GM23338 (cell line): ENCODE measurements around the gene KPTN. TPM values are rescaled to one million over a fixed set of nuclear protein-coding genes. Genes with fewer than 3 reads are reported as not detected.
A peak's percentile ranks its signal among the peaks of the same experiment; 100 is the strongest.

Source experiments
- ATAC-seq: fragments of 200-7000 bp; cut with Tn5 transposase; 3 replicates; pipeline ENCODE4 v1.9.1; 2020
- DNase-seq: peaks from one replicate; pipeline ENCODE4 v3.0.0-alpha.2; 2015; ENCODE audit warnings: low spot score
- H2AFZ ChIP-seq: fragments of 200-600 bp; sonication (generic); 2 replicates; pipeline ENCODE4 v1.8.0; 2016; ENCODE audit warnings: antibody characterized with exemption, mild to moderate bottlenecking, moderate library complexity
- H3F3A ChIP-seq: fragments of 200-600 bp; sonication (generic); replicated peaks from 2 replicates; pipeline ENCODE4 v1.8.0; 2017; ENCODE audit warnings: antibody characterized with exemption, mixed run types, low read depth
- H3K27ac ChIP-seq: fragments of 200-600 bp; sonication (generic); 2 replicates; pipeline ENCODE4 v1.6.1; 2016; ENCODE audit warnings: low read depth
- H3K27me3 ChIP-seq: fragments of 200-600 bp; sonication (generic); 2 replicates; pipeline ENCODE4 v1.8.0; 2016; ENCODE audit warnings: mild to moderate bottlenecking, mixed run types, moderate library complexity; ENCODE audit not compliant: insufficient read depth
- H3K36me3 ChIP-seq: fragments of 200-600 bp; sonication (generic); 2 replicates; pipeline ENCODE4 v1.8.0; 2016; ENCODE audit warnings: mild to moderate bottlenecking; ENCODE audit not compliant: insufficient read depth
- H3K4me1 ChIP-seq: fragments of 200-600 bp; sonication (generic); 2 replicates; pipeline ENCODE4 v1.8.0; 2016; ENCODE audit warnings: mild to moderate bottlenecking, moderate library complexity; ENCODE audit not compliant: insufficient read depth
- H3K4me2 ChIP-seq: fragments of 200-600 bp; sonication (generic); 2 replicates; pipeline ENCODE4 v1.7.1; 2017; ENCODE audit warnings: mixed run types
- H3K4me3 ChIP-seq: fragments of 200-600 bp; sonication (generic); 2 replicates; pipeline ENCODE4 v1.6.1; 2016; ENCODE audit warnings: mixed run types
- H3K79me2 ChIP-seq: fragments of 200-600 bp; sonication (generic); replicated peaks from 2 replicates; pipeline ENCODE4 v1.8.0; 2017; ENCODE audit warnings: mild to moderate bottlenecking; ENCODE audit not compliant: insufficient read depth
- H3K9me2 ChIP-seq: fragments of 200-600 bp; sonication (generic); 2 replicates; pipeline ENCODE4 v1.8.0; 2017; ENCODE audit not compliant: insufficient read depth
- H4K20me1 ChIP-seq: fragments of 200-600 bp; sonication (generic); replicated peaks from 2 replicates; pipeline ENCODE4 v1.8.0; 2017; ENCODE audit warnings: mild to moderate bottlenecking; ENCODE audit not compliant: insufficient read depth
- H3K27ac Mint-ChIP-seq: 2 replicates; pipeline ENCODE4 v1.8.0; 2020; ENCODE audit warnings: inconsistent platforms, mild to moderate bottlenecking, moderate library complexity, mixed read lengths
- H3K27me3 Mint-ChIP-seq: 3 replicates; pipeline ENCODE4 v1.8.0; 2022; ENCODE audit warnings: low read depth, mild to moderate bottlenecking, moderate library complexity, mixed read lengths, inconsistent platforms; ENCODE audit not compliant: insufficient read depth, poor library complexity
- H3K36me3 Mint-ChIP-seq: 3 replicates; pipeline ENCODE4 v1.8.0; 2021; ENCODE audit warnings: low read depth, mild to moderate bottlenecking, inconsistent platforms, moderate library complexity, mixed read lengths
- H3K4me1 Mint-ChIP-seq: 3 replicates; pipeline ENCODE4 v1.8.0; 2020; ENCODE audit warnings: mild to moderate bottlenecking, inconsistent platforms, mixed read lengths
- H3K4me3 Mint-ChIP-seq: 3 replicates; pipeline ENCODE4 v1.8.0; 2021; ENCODE audit warnings: moderate library complexity, mild to moderate bottlenecking, inconsistent platforms, mixed read lengths
- H3K9me3 Mint-ChIP-seq: 3 replicates; pipeline ENCODE4 v1.8.0; 2020; ENCODE audit warnings: moderate library complexity, mild to moderate bottlenecking, inconsistent platforms, mixed read lengths
- CREB1 ChIP-seq: fragments of 250-450 bp; sonication (Bioruptor Pico); IDR thresholded peaks from 2 replicates; pipeline ENCODE4 v1.5.0; 2020; ENCODE audit warnings: low read depth, mild to moderate bottlenecking, moderate library complexity
- EZH2 ChIP-seq: fragments of 200-600 bp; sonication (generic); IDR thresholded peaks from one replicate; pipeline ENCODE4 v1.8.0; 2017; ENCODE audit warnings: antibody characterized with exemption, mild to moderate bottlenecking, low read depth; ENCODE audit not compliant: unreplicated experiment
- EZH2phosphoT487 ChIP-seq: fragments of 200-600 bp; sonication (generic); IDR thresholded peaks from one replicate; pipeline ENCODE4 v1.8.1; 2018; ENCODE audit warnings: antibody characterized with exemption; ENCODE audit not compliant: unreplicated experiment
- JUNB ChIP-seq: IDR thresholded peaks from one replicate; pipeline ENCODE4 v1.6.1; 2016; ENCODE audit warnings: antibody characterized with exemption; ENCODE audit not compliant: unreplicated experiment
- NANOG ChIP-seq: IDR thresholded peaks from 2 replicates; pipeline ENCODE4 v1.6.1; 2016; ENCODE audit warnings: antibody characterized with exemption, borderline replicate concordance
- POLR2AphosphoS5 ChIP-seq: IDR thresholded peaks from 2 replicates; pipeline ENCODE4 v1.6.1; 2016; ENCODE audit warnings: antibody characterized with exemption, low read depth
- STAT1 ChIP-seq: IDR thresholded peaks from one replicate; pipeline ENCODE4 v1.6.1; 2016; ENCODE audit warnings: antibody characterized with exemption; ENCODE audit not compliant: unreplicated experiment
- ZNF114 ChIP-seq: fragments of 250-450 bp; sonication (Bioruptor Pico); IDR thresholded peaks from 2 replicates; pipeline ENCODE4 v1.5.0; 2020; ENCODE audit warnings: mild to moderate bottlenecking, moderate library complexity
- ZNF331 ChIP-seq: fragments of 250-450 bp; sonication (Bioruptor Pico); IDR thresholded peaks from 2 replicates; pipeline ENCODE4 v1.5.0; 2020; ENCODE audit warnings: low read depth, mild to moderate bottlenecking, moderate library complexity
- polyA plus RNA-seq: library from polyadenylated mRNA; unstranded; fragments of >200 nt; fragmentation: Nextera tagmentation; extraction: Ambion mirVana; gene quantifications from 2 replicates; pipeline ENCODE4 v1.2.1, GENCODE V29; 2016
- total RNA-seq: library from RNA; depleted of rRNA; stranded (reverse); fragments of >200 nt; shearing (Covaris generic); gene quantifications from 2 replicates; pipeline ENCODE4 v1.2.3, GENCODE V29; 2014
- TF ChIP-seq, protein P1 (sequence below): IDR thresholded peaks from 2 replicates; pipeline ENCODE4 v1.6.1; 2016; ENCODE audit warnings: antibody characterized with exemption
- TF ChIP-seq, protein P2 (sequence below): IDR thresholded peaks from one replicate; pipeline ENCODE4 v1.6.1; 2018; ENCODE audit warnings: antibody characterized with exemption; ENCODE audit not compliant: unreplicated experiment
- TF ChIP-seq, protein P3 (sequence below), 2 experiments: fragments of 200-600 bp in 1 of 2; sonication (generic) in 1 of 2; conservative IDR thresholded peaks; 2 replicates each; pipeline versions ENCODE4 v1.5.1 to v1.6.1; 2016 to 2017; ENCODE audit warnings: antibody characterized with exemption in 2 of 2, low read depth in 2 of 2, mild to moderate bottlenecking in 2 of 2, moderate library complexity in 1 of 2
- TF ChIP-seq, protein P4 (sequence below): fragments of 250-450 bp; sonication (Bioruptor Pico); IDR thresholded peaks from 2 replicates; pipeline ENCODE4 v1.5.0; 2020; ENCODE audit warnings: mild to moderate bottlenecking, moderate library complexity

Gene KPTN
- total and polyA plus RNA-seq, 2 experiments from 2014 or later: 19.8 to 26.2 TPM

DNA sequence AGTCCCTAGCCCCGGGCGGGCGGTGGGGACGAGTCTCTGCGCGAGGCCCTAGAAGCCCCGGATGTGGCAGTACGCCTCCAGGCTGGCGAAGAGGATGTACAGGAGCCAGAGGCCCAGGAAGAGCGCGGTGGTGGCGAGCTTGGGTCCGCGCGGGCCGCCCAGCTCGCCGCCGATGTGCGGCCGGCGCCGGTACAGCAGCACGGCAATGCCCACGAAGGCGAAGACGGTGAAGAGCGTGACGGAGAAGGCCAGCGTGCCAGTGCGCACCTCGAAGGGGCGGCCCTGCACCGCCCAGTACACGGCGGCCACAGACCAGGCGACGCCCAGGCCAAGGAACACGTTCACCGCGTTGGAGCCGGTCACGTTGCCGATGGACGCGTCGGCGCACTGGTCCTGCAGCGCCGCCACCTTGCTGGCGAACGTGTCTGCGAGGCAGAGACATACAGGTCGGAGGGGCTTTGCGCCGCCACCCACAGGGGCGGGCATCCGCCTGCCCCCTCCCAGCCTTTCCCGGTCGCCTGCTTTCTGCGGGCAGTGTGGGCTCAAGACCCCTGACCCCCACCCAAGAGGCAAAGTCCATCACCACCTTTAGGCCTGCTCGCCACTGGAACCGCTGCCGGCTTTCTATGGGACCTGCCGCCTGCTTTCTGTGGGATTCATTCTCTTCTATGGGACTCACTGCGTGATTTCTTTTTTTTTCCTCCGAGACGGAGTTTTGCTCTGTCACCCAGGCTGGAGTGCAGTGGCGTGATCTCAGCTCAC is 53.8 kb downstream of the KPTN start:
- H3K4me1 ChIP-seq: peaks cover 13% of the 10 kb centered on the region
- no peaks in the 10 kb centered on the region for H3K79me2 ChIP-seq
- no peak overlapping the region for H3K27ac Mint-ChIP-seq
- H3K9me2 ChIP-seq: no peaks in the 10 kb centered on the region
- no peaks in the 10 kb centered on the region for H4K20me1 ChIP-seq
- peak; percentile 79 for DNase-seq
- H3K36me3 ChIP-seq: no peaks in the 10 kb centered on the region
- peak; percentile 33; the same call in 1 of the 2 replicates for TF ChIP-seq CREB1 (CRISPR knock-in tag)
- TF ChIP-seq, protein P1, sequence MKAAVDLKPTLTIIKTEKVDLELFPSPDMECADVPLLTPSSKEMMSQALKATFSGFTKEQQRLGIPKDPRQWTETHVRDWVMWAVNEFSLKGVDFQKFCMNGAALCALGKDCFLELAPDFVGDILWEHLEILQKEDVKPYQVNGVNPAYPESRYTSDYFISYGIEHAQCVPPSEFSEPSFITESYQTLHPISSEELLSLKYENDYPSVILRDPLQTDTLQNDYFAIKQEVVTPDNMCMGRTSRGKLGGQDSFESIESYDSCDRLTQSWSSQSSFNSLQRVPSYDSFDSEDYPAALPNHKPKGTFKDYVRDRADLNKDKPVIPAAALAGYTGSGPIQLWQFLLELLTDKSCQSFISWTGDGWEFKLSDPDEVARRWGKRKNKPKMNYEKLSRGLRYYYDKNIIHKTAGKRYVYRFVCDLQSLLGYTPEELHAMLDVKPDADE: no peak
- TF ChIP-seq STAT1: no peak
- no peak for TF ChIP-seq NANOG
- TF ChIP-seq, protein P2, sequence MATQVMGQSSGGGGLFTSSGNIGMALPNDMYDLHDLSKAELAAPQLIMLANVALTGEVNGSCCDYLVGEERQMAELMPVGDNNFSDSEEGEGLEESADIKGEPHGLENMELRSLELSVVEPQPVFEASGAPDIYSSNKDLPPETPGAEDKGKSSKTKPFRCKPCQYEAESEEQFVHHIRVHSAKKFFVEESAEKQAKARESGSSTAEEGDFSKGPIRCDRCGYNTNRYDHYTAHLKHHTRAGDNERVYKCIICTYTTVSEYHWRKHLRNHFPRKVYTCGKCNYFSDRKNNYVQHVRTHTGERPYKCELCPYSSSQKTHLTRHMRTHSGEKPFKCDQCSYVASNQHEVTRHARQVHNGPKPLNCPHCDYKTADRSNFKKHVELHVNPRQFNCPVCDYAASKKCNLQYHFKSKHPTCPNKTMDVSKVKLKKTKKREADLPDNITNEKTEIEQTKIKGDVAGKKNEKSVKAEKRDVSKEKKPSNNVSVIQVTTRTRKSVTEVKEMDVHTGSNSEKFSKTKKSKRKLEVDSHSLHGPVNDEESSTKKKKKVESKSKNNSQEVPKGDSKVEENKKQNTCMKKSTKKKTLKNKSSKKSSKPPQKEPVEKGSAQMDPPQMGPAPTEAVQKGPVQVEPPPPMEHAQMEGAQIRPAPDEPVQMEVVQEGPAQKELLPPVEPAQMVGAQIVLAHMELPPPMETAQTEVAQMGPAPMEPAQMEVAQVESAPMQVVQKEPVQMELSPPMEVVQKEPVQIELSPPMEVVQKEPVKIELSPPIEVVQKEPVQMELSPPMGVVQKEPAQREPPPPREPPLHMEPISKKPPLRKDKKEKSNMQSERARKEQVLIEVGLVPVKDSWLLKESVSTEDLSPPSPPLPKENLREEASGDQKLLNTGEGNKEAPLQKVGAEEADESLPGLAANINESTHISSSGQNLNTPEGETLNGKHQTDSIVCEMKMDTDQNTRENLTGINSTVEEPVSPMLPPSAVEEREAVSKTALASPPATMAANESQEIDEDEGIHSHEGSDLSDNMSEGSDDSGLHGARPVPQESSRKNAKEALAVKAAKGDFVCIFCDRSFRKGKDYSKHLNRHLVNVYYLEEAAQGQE: no peak
- no peak for TF ChIP-seq EZH2
- TF ChIP-seq, protein P3, sequence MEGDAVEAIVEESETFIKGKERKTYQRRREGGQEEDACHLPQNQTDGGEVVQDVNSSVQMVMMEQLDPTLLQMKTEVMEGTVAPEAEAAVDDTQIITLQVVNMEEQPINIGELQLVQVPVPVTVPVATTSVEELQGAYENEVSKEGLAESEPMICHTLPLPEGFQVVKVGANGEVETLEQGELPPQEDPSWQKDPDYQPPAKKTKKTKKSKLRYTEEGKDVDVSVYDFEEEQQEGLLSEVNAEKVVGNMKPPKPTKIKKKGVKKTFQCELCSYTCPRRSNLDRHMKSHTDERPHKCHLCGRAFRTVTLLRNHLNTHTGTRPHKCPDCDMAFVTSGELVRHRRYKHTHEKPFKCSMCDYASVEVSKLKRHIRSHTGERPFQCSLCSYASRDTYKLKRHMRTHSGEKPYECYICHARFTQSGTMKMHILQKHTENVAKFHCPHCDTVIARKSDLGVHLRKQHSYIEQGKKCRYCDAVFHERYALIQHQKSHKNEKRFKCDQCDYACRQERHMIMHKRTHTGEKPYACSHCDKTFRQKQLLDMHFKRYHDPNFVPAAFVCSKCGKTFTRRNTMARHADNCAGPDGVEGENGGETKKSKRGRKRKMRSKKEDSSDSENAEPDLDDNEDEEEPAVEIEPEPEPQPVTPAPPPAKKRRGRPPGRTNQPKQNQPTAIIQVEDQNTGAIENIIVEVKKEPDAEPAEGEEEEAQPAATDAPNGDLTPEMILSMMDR (conservative IDR thresholded peaks at IDR 0.05; ENCODE audit: low read depth in 2 of 2): peak in 1 of 2 experiments; percentile 66; a peak in 3 of 4 replicates
- TF ChIP-seq EZH2phosphoT487: no peak
- peak; percentile 45; the same call in 1 of the 2 replicates for TF ChIP-seq POLR2AphosphoS5
- no peak for TF ChIP-seq ZNF331 (CRISPR knock-in tag)
- TF ChIP-seq, protein P4, sequence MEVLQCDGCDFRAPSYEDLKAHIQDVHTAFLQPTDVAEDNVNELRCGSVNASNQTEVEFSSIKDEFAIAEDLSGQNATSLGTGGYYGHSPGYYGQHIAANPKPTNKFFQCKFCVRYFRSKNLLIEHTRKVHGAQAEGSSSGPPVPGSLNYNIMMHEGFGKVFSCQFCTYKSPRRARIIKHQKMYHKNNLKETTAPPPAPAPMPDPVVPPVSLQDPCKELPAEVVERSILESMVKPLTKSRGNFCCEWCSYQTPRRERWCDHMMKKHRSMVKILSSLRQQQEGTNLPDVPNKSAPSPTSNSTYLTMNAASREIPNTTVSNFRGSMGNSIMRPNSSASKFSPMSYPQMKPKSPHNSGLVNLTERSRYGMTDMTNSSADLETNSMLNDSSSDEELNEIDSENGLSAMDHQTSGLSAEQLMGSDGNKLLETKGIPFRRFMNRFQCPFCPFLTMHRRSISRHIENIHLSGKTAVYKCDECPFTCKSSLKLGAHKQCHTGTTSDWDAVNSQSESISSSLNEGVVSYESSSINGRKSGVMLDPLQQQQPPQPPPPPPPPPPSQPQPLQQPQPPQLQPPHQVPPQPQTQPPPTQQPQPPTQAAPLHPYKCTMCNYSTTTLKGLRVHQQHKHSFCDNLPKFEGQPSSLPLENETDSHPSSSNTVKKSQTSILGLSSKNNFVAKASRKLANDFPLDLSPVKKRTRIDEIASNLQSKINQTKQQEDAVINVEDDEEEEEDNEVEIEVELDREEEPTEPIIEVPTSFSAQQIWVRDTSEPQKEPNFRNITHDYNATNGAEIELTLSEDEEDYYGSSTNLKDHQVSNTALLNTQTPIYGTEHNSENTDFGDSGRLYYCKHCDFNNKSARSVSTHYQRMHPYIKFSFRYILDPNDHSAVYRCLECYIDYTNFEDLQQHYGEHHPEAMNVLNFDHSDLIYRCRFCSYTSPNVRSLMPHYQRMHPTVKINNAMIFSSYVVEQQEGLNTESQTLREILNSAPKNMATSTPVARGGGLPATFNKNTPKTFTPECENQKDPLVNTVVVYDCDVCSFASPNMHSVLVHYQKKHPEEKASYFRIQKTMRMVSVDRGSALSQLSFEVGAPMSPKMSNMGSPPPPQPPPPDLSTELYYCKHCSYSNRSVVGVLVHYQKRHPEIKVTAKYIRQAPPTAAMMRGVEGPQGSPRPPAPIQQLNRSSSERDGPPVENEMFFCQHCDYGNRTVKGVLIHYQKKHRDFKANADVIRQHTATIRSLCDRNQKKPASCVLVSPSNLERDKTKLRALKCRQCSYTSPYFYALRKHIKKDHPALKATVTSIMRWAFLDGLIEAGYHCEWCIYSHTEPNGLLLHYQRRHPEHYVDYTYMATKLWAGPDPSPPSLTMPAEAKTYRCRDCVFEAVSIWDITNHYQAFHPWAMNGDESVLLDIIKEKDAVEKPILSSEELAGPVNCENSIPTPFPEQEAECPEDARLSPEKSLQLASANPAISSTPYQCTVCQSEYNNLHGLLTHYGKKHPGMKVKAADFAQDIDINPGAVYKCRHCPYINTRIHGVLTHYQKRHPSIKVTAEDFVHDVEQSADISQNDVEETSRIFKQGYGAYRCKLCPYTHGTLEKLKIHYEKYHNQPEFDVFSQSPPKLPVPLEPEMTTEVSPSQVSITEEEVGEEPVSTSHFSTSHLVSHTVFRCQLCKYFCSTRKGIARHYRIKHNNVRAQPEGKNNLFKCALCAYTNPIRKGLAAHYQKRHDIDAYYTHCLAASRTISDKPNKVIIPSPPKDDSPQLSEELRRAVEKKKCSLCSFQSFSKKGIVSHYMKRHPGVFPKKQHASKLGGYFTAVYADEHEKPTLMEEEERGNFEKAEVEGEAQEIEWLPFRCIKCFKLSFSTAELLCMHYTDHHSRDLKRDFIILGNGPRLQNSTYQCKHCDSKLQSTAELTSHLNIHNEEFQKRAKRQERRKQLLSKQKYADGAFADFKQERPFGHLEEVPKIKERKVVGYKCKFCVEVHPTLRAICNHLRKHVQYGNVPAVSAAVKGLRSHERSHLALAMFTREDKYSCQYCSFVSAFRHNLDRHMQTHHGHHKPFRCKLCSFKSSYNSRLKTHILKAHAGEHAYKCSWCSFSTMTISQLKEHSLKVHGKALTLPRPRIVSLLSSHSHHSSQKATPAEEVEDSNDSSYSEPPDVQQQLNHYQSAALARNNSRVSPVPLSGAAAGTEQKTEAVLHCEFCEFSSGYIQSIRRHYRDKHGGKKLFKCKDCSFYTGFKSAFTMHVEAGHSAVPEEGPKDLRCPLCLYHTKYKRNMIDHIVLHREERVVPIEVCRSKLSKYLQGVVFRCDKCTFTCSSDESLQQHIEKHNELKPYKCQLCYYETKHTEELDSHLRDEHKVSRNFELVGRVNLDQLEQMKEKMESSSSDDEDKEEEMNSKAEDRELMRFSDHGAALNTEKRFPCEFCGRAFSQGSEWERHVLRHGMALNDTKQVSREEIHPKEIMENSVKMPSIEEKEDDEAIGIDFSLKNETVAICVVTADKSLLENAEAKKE (CRISPR knock-in tag): no peak
- no peak for TF ChIP-seq ZNF114 (CRISPR knock-in tag)
- TF ChIP-seq JUNB: no peak
- H3F3A ChIP-seq: peaks cover 8% of the 10 kb centered on the region
- H3K27ac ChIP-seq: no peak overlapping the region
- H3K36me3 Mint-ChIP-seq: no peaks in the 10 kb centered on the region
- peak overlapping the region; percentile 47 for H3K4me3 ChIP-seq
- peaks cover 45% of the 10 kb centered on the region for H3K27me3 ChIP-seq
- peaks cover 32% of the 10 kb centered on the region for H3K27me3 Mint-ChIP-seq
- H3K4me1 Mint-ChIP-seq: peaks cover 12% of the 10 kb centered on the region; the same call in 2 of the 3 replicates
- peak; percentile 43 for ATAC-seq
- peak overlapping the region; percentile 64 for H3K4me3 Mint-ChIP-seq
- H3K4me2 ChIP-seq: peak overlapping the region; percentile 70
- H3K9me3 Mint-ChIP-seq: no peaks in the 10 kb centered on the region
- peak overlapping the region; percentile 91 for H2AFZ ChIP-seq
